Tongue (tissue), 2 donors: ENCODE results near the gene PGAM5. TPM values are rescaled to one million over a fixed set of nuclear protein-coding genes. Genes with fewer than 3 reads are reported as not detected.

ENCODE experiments used
- DNase-seq: peaks from one replicate; pipeline ENCODE4 v3.0.0-alpha.2; 2015
- total RNA-seq: library from RNA; depleted of rRNA; stranded (reverse); fragments of >200 nt; gene quantifications from one replicate; pipeline ENCODE4 v1.2.3, GENCODE V29; 2014

The PGAM5 gene
- 24.1 TPM for total RNA-seq

- peak; percentile 92 for DNase-seq
These were observed at the start of gene PGAM5 for GRCh38 chr12:132710405-132711079. TSS of gene PGAM5 (plus strand) at chr12:132710842. CDS start at chr12:132710877, 35 bp downstream.

- DNase-seq, result no peak
These were observed 49.6 kb upstream of the PGAM5 start for GRCh38 chr12:132660996-132661395.

- no peak for DNase-seq
These were observed 48.7 kb upstream of the PGAM5 start for GRCh38 chr12:132661972-132662371.

GRCh38 chr12:132662901-132663755, 47.5 kb upstream of the PGAM5 start:
- DNase-seq, result no peak

- no peak for DNase-seq
These were observed 46.2 kb upstream of the PGAM5 start for GRCh38 chr12:132664206-132665148.

GRCh38 chr12:132665149-132665491, 45.5 kb upstream of the PGAM5 start:
- no peak for DNase-seq

- DNase-seq, result no peak
These were observed 44.8 kb upstream of the PGAM5 start for GRCh38 chr12:132665794-132666193.

GRCh38 chr12:132668191-132669088, 42.2 kb upstream of the PGAM5 start:
- DNase-seq, result no peak

- DNase-seq, result no peak
These were observed 41.3 kb upstream of the PGAM5 start for GRCh38 chr12:132669166-132669879.

GRCh38 chr12:132672116-132672515, 38.5 kb upstream of the PGAM5 start:
- no peak for DNase-seq

GRCh38 chr12:132672678-132673077, 38.0 kb upstream of the PGAM5 start:
- DNase-seq, result no peak

GRCh38 chr12:132673288-132674179, 37.1 kb upstream of the PGAM5 start:
- no peak for DNase-seq

- DNase-seq, result no peak
These were observed 36.1 kb upstream of the PGAM5 start for GRCh38 chr12:132674561-132674960.

- no peak for DNase-seq
These were observed 34.7 kb upstream of the PGAM5 start for GRCh38 chr12:132675757-132676432.

GRCh38 chr12:132677492-132677891, 33.1 kb upstream of the PGAM5 start:
- no peak for DNase-seq

GRCh38 chr12:132685400-132685799, 25.2 kb upstream of the PGAM5 start:
- no peak for DNase-seq

- peak; percentile 63 for DNase-seq
These were observed 23.8 kb upstream of the PGAM5 start for GRCh38 chr12:132686825-132687210.

- DNase-seq, result peak; percentile 98
These were observed 23.2 kb upstream of the PGAM5 start, which contains the start of the genes POLE and PXMP2 for GRCh38 chr12:132687211-132688164. TSS of gene POLE (minus strand) at chr12:132687342. CDS start at chr12:132687315, 27 bp downstream. TSS of gene PXMP2 (plus strand) at chr12:132687587. CDS start at chr12:132687671, 84 bp downstream.
